OCI-LY1 (cell line): ENCODE measurements around the gene CCNB2.

Experiments used
- H2AFZ ChIP-seq: fragments of 200-600 bp; sonication (generic), shearing (Covaris generic); 2 replicates; pipeline ENCODE4 v1.6.0; 2014; ENCODE audit warnings: antibody characterized with exemption, mild to moderate bottlenecking, low read length
- H3F3A ChIP-seq: fragments of 200-600 bp; sonication (generic), shearing (Covaris generic); 2 replicates; pipeline ENCODE4 v1.6.0; 2014; ENCODE audit warnings: mild to moderate bottlenecking, antibody characterized with exemption, low read length, moderate library complexity; ENCODE audit not compliant: insufficient read depth
- H3K27ac ChIP-seq: fragments of 200-600 bp; sonication (generic); 2 replicates; pipeline ENCODE4 v1.5.1; 2014; ENCODE audit warnings: low read length, mixed run types, mild to moderate bottlenecking, low read depth; ENCODE audit not compliant: poor library complexity, severe bottlenecking
- H3K27me3 ChIP-seq: fragments of 200-600 bp; sonication (generic); 2 replicates; pipeline ENCODE4 v1.6.0; 2014; ENCODE audit warnings: antibody characterized with exemption, mild to moderate bottlenecking, low read length, moderate library complexity; ENCODE audit not compliant: insufficient read depth
- H3K36me3 ChIP-seq: fragments of 200-600 bp; sonication (generic); 2 replicates; pipeline ENCODE4 v1.6.1; 2014; ENCODE audit warnings: mild to moderate bottlenecking, antibody characterized with exemption, low read length, moderate library complexity, mixed read lengths; ENCODE audit not compliant: insufficient read depth
- H3K4me1 ChIP-seq: fragments of 200-600 bp; sonication (generic); 2 replicates; pipeline ENCODE4 v1.5.1; 2014; ENCODE audit warnings: mild to moderate bottlenecking, low read length, moderate library complexity; ENCODE audit not compliant: insufficient read depth, severe bottlenecking
- H3K4me2 ChIP-seq: fragments of 200-600 bp; sonication (generic), shearing (Covaris generic); 2 replicates; pipeline ENCODE4 v1.6.1; 2014; ENCODE audit warnings: low read length
- H3K4me3 ChIP-seq: fragments of 200-600 bp; sonication (generic); 2 replicates; pipeline ENCODE4 v1.5.1; 2014; ENCODE audit warnings: low read length, low read depth, mild to moderate bottlenecking, mixed read lengths; ENCODE audit not compliant: poor library complexity, severe bottlenecking
- H3K79me2 ChIP-seq: fragments of 200-600 bp; shearing (Covaris generic); 2 replicates; pipeline ENCODE4 v1.6.1; 2016; ENCODE audit warnings: mixed run types, low read length, mixed read lengths; ENCODE audit not compliant: insufficient read depth
- H3K9ac ChIP-seq: fragments of 200-600 bp; sonication (generic), shearing (Covaris generic); 2 replicates; pipeline ENCODE4 v1.6.1; 2014; ENCODE audit warnings: mild to moderate bottlenecking, low read length, mixed read lengths
- H3K9me2 ChIP-seq: fragments of 200-600 bp; sonication (generic), shearing (Covaris generic); 2 replicates; pipeline ENCODE4 v1.6.1; 2014; ENCODE audit warnings: low read depth, mild to moderate bottlenecking, low read length, mixed read lengths
- H3K9me3 ChIP-seq: fragments of 200-600 bp; shearing (Covaris generic); 2 replicates; pipeline ENCODE4 v1.6.1; 2014; ENCODE audit warnings: low read length, mixed read lengths
- H4K20me1 ChIP-seq: fragments of 200-600 bp; sonication (generic), shearing (Covaris generic); 2 replicates; pipeline ENCODE4 v1.6.0; 2016; ENCODE audit warnings: mild to moderate bottlenecking, low read length; ENCODE audit not compliant: insufficient read depth
- EZH2 ChIP-seq: fragments of 200-600 bp; sonication (generic), shearing (Covaris generic); IDR thresholded peaks from 2 replicates; pipeline ENCODE4 v1.8.0; 2017; ENCODE audit warnings: borderline replicate concordance, mixed run types, mild to moderate bottlenecking, antibody characterized with exemption, low read length, moderate library complexity, mixed read lengths
- TF ChIP-seq, protein P1 (sequence below): fragments of 200-600 bp; sonication (generic), shearing (Covaris generic); IDR thresholded peaks from 2 replicates; pipeline ENCODE4 v1.5.1; 2017; ENCODE audit warnings: mild to moderate bottlenecking, antibody characterized with exemption, low read length, moderate library complexity, mixed read lengths

The CCNB2 gene

DNA sequence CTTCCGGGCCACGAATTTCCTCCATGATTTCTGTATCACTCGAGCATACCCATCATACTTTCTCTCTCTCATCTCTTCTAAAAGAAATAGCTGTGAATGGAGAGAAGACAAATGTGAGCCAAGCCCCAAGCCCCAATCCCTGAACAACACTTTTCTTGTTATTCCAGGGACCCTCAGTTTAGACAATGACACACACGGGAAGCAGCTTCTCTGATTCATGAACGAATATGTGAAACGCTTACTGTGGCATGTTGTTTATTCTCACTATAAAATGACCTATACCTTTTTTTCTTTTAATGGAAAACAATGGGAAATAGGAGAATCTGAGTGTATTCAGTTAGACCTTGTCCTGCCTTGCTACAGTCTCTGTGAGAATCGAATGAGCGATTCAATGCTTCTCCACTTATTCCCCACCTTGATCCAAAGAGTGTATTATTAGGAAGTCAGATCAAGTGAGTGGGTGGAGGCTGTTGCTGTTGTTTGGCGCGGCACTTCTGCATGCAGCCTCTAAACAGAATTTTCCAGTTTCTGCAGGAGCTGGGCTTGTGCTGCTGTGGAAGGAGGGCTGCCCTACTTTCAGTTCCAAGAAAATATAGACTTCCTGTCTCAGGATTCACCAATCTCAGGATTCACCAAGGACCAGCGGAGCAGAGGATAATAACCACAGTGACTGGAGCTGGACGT is 69.3 kb downstream of the CCNB2 start:
- Histone ChIP-seq H4K20me1 (no peaks in the 10 kb centered on the region), H3K9me3 (no peaks in the 10 kb centered on the region), H3K79me2 (no peaks in the 10 kb centered on the region), H3K4me2 (no peak overlapping the region), H3K9ac (no peak overlapping the region), H3K27ac (no peak overlapping the region), H3F3A (no peaks in the 10 kb centered on the region; the same call in 1 of the 2 replicates), H3K27me3 (no peaks in the 10 kb centered on the region), H3K4me3 (no peak overlapping the region), H3K9me2 (no peaks in the 10 kb centered on the region), H2AFZ (no peak overlapping the region), H3K36me3 (peaks cover 88% of the 10 kb centered on the region), H3K4me1 (peaks cover 16% of the 10 kb centered on the region)
- TF ChIP-seq EZH2, result no peak
- TF ChIP-seq, protein P1, sequence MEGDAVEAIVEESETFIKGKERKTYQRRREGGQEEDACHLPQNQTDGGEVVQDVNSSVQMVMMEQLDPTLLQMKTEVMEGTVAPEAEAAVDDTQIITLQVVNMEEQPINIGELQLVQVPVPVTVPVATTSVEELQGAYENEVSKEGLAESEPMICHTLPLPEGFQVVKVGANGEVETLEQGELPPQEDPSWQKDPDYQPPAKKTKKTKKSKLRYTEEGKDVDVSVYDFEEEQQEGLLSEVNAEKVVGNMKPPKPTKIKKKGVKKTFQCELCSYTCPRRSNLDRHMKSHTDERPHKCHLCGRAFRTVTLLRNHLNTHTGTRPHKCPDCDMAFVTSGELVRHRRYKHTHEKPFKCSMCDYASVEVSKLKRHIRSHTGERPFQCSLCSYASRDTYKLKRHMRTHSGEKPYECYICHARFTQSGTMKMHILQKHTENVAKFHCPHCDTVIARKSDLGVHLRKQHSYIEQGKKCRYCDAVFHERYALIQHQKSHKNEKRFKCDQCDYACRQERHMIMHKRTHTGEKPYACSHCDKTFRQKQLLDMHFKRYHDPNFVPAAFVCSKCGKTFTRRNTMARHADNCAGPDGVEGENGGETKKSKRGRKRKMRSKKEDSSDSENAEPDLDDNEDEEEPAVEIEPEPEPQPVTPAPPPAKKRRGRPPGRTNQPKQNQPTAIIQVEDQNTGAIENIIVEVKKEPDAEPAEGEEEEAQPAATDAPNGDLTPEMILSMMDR, result no peak
